Stimulated activated CD4-positive, alpha-beta T cell treated with anti-CD3 and anti-CD28 coated beads, Interleukin-2, amount 100 ng/mL, for 24 hours (primary cell): ENCODE measurements around the gene GLCE.
"Not testable (repeated sequence)": the region's sequence is repeated elsewhere in the genome, so short reads cannot be mapped to it uniquely, and the experiment has no call there.

Experiments
- DNase-seq, 2 donors: peaks; one replicate each; pipeline ENCODE4 v3.0.0-alpha.2; 2020

GLCE gene

DNA sequence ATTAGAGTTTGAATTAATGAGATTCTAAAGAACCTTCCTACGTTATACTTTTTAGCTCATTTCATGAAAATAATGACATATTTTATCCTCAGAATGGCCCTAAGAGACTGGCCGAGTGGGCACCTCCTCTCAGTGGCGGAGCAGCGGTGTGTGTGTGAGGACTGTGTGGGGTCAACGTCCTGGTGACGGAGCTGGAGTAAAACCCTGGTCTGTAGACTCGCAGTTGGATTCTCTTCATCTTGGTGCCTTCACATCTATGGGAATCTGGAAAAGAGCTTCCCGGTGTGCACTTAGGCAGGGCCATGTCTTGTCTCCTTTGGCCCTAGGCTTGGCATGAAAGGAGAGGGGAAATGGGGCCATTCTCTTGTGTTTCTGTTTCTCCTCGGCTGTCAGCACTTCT, 116.9 kb downstream of the GLCE start:
- DNase-seq = no peak

DNA sequence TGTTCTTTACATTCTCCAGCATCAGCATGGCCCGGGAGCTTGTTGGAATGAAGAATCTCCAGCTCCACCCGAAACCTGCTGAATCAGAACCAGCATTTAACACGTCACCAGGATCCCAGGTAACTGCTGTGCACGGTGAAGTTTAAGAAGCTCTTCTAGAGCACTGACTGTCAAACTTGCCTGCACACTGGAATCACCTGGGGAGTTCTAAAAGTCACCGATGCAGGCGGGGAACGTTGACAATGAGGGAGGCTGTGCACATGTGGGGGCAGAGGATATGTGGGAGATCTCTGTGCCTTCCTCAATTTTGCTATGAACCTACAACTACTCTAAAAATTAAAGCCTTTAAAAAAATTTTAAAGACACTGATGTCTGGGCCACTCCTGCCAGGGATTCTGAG, 119.2 kb downstream of the GLCE start:
- DNase-seq = no peak

DNA sequence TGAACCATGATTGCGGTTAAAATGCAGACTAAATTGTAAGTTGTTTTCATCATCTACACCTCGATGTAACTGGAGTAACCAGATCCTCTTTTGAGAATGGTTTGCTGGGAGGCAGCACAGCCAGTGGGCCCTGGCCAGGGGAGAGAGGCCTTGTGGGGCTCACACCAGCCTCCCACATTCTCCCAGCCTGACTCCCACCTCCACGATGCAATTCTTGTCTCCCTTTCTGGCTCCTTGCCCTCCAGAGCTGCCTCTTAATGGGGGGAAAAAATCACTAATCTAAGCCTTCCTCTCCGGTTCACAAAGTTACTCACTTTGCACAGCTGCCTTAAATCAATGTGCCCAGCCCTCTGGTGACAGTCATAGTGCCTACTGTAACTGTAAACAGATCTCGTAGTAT, 120.3 kb downstream of the GLCE start:
- no peak for DNase-seq

DNA sequence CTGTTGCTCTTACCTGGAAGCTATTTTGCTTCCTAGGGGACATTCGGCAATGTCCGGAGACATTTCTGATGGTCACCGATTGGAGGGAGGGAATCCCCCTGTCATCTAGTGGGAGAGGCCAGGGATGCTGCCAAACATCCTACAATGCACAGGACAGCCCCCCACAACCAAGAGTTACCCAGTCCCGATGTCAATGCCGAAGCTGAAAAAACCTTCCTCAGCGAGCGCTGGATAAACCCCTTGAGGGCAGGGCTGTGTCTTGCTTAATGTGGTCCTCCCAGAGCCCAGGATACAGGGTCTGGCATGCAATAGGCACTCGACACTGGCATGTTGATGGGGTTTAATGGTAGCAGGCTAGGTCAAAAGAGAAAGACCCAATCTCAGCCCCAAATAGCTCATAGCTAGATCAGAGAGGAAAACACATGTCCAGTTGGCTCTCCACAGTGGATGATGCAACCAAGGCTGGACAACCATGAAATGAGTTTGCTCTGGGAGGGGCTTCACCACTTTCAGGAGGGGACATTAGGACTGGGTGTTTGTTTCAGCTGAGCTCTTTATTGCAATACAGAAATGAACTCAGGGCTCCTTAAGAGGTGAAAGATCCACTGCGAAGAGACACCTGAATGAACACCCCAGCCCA, 121.8 kb downstream of the GLCE start:
- no peak for DNase-seq

DNA sequence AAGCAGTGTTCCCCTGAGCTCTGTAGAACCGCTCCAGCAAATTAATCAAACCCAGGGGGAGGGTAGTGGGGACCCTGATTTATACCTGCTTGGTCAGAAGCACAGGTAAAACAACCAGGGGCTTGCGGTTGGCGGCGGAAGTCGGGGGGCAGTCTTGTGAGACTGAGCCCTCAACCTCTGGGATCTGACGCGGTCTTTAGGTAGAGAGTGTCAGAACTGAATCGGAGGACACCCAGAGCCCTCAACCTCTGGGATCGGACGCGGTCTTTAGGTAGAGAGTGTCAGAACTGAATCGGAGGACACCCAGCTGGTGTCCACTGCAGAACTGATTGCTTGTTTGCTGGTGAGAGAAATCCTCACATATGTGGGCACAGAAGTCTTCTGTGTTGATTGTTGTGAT, 125.4 kb downstream of the GLCE start:
- no peak for DNase-seq

DNA sequence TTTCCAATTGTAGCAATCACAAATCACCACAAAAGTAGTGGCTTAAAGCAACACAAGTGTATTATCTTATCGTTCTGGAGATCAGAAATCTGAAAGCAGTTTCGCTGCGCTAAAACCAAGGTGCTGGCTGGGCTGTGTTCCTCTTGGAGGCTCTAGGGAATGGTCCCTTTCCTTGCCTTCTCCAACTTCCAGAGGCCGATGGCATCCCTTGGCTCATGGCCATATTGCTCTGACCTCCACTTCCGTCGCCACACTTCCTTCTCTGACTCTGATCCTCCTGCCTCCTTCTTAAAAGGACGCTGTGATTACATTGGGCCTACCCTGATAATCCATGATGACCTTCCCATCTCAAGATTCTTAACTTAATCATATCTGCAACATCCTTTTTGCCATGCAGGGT, 127.6 kb downstream of the GLCE start:
- no peak for DNase-seq

DNA sequence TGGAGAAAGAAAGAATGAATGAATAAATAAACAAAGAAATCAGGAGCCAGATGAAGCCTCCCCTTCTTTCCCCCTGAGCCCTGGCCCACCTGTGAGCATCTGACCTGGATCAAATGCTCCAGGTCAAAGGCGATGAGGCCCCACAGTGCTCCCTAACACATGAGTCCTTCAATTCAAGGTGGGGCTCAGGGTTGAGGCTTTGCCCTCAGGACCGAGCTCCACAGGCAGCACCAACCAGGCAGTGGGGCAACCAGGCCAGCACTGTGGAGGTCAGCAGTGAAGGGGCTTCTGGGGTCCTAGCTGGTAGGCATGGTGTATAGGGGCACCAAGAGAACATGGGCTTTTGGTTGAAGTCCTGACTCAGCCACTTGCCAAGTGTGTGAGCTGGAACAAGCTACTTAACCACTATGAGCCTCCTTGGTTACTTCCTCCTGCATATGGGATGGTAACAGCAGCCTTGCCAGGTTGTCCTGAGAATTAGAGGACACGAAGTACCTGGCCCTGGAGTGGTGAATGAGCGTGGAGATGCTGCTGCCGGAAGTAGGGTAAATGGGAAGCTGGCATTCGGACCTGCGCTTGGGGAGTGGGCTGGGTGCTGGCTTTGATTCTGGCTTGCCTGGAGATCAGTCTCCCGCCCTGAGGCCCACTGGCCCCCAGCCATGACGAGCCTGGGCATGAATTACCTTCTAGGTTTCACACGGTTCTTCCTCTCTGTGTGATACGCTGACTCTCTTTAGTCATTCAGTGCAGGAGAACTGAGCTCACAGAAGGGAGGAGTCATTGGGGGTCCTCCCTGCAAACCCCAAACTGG, 128.3 kb downstream of the GLCE start:
- DNase-seq = no peak

DNA sequence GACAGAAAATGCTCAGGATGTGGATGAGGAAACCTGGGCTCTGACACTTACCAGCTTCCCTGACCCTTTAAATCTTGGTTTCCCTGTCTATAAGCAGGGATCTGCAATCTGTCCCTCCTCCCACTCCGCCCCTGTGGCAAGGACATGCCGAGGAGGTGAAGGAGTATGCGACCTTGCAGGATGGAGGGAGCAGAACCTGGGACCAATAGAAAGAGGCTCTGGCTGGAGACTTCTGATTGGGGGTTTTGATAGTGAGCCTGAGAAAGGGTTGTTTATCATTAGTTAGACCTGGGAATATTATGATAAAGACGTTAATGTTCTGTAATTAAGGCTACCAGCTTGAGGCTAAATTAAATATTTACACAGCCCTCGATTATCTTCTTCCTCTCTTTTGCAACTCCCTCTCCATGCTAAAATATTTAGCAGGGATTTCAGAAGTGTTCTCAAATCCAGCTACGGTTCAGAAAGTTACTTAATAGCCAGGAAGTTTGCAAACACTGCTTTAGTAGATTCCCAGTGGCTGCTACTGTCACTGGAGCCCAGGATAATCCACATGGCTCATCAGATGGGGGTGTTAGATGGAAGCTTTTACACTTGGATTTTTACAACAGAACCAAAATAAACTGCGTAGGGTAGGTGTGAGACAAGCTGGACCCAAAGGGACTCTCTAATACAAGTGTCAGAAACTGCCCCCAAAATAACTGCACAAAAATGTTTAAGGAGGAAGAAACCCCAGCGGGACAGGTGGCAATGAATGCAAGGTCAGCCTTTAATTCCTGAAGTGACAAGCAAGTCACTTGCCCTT, 129.1 kb downstream of the GLCE start:
- no peak for DNase-seq

DNA sequence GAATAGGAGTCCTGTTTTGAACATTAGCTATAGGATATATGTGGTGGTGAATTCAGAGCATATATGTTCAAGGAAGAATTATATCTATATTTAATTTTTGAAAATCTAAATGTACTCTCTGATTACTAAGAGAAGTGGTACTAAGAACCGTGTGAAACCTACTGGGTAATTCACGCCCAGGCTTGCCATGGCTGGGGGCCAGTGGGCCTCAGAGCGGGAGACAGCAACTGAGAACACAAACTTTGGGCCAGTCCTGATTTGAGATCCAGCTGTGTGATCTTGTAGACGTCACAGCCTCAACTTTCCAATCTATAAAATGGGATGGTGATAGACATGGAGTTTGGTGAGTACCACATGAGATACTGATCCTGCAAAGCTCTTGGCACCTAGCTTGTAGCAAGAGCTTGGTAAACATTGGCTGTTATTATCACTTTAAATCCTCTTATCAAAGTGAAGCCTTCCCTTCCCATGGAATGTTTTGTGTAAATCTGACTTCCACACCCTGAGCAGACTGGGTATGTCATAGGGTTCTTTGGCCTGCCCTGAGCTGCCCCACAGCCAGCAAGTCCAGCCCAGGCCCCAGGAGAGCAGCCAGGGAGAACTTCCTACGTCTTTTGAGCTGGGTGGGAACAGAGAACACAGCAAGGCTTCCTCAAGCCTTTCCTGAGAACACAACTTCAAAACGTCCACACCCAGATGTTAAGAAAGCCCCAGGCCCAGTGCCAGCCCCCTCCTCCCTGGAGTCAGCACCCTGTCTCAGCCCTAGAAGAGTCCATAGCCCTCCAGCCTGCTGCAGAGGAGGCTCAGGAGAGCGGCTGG, 130.1 kb downstream of the GLCE start:
- DNase-seq = no peak

DNA sequence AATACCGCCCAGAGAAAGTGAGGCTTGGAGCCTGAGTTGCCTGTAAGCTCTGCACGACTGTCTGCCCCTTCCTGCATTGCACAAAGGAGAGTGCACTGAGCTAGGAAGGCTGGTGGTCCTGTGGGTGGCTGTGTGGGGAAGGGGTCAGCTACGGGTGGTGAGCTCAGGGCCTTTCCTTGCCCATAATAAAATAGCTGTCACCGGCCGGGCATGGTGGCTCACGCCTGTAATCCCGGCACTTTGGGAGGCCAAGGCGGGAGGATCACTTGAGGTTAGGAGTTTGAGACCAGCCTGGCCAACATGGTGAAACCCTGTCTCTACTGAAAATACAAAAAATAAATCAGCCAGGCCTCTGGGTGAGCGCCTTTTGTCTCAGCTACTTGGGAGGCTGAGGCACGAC, 131.2 kb downstream of the GLCE start:
- not testable (repeated sequence) for DNase-seq

DNA sequence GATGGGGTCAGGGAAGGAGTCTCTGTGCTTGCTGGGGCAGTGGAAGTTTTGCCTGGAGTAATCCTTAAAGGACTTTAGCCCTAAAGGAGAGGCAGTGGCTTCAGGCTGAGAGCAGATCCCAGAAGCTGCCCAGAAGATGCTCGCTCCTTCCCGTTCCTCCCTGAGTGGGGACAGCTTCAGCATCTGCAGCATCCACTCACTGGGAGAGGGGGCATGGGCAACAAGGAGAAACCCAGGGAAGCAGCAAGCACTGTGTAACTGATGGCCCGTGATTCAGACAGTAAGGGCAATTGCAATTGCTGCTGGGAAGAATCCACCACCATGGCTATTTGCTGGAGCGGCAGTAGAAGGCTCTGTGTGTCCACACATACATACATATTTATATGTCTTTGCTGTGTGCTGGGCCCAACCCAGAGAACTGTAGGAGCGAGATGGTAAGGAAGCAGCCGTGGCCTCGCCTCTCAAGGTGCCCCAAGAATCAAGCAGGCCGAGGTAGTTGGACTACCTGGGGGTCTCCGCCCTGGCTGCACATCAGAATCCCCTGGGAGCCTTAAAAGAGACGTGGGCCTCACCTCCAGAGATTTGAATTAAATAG, 132.5 kb downstream of the GLCE start:
- DNase-seq = no peak

DNA sequence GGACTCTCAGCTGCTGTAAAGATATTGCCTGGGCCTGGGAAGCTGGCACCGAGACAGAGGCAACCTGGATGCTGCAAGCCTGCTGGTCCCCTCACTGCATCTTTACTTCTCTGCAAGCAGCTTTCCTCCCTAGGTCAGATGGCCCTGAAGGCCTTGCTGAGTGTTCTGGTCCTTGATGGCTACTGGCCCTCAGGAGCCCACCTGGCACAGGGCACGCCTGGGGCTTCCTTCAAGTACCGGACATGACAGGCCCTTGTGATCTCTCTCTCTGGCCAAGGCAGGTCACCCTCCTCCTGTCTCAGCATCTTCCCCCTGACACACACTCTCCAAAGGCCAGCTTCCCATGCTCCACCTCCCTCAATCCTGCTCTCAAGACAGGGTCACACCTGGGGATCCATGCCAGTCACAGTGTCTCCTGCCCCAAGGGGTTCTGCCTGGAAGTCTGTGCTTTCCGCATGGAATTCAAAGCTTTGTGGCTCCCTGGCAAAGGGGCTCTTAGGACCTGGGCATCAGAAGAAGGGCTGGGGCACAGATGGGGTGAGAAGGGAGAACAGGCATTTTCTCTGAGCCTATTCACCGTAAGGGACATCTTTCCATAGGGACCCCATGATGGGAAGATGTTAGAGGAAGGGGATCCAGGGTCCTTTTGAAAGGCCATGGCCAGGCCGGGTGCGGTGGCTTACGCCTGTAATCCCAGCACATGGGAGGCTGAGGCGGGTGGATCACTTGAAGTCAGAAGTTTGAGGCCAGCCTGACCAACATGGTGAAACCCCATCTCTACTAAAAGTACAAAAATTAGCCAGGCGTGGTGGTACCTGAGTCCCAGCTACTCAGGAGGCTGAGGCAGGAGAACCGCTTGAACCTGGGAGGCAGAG, 133.5 kb downstream of the GLCE start:
- DNase-seq = no peak

DNA sequence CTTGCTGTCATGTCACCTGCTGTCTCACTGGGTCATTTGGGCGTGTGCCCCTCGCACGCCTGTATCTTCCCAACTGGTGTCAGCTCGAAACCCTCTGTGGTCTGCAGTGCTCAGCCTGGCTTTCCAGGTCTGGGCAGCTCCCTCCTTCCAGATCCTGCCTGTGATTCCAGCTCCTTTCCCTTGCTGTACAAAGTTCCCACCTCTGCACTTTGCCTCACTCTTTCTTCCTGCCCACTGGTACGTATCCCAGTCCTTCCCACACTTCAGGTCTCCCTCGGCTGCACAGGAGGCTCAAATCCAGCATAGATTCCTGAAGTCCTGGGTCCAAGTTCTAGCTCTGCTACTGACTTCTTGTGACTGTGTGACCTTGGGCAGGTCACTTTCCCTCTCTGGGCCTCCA, 136.2 kb downstream of the GLCE start:
- no peak for DNase-seq

DNA sequence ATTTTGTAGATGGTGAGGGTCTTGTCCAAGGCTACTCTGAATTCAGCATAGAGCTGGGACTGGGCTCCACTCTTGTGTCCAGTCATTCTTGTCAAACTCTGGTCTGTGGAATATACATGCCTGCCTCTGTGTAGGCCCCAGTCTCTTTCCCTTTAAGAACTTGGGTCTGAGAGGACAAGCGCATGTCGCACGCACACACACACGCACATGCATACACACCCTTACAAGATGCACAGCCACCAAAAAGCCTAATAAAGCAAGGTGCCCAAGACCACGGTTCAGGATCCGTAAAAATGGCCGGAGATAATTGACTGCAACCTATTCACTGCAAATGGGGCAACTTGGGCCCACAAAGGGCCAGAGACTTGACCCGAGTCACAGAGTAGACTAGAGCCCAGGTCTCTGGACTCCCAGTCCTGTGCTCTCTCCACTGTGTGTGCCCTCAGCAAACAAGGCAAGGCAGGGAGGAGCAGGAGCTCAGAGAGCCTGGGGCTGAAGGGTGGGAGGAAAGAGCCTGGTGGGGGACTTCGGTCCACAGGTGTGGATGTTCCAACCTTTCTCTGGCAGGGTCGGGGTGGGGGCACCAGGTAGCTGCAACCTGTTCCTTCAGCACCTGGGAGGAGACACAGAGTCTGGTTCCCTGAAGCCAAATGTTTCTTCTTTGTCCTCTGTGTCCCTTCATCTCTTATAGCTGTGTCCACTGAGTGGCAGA, 137.4 kb downstream of the GLCE start:
- DNase-seq = no peak

DNA sequence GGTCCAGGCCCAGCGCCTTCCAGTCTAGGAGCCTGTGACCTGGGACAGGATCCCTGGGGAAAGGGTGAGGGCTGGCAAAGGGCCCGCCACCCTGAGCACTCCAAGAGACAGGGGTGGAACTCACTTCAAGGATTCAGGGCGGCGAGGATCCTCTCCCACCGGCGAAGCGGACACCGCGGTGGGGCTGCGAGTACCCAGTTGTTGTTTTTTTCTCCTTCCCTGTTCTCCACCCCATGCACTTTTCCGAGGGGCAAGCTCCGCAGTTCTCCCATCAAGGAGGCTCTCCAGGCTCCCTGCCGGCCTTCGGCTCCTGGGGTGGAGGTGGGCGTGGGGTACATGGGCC, 137.9 kb downstream of the GLCE start:
- no peak for DNase-seq

DNA sequence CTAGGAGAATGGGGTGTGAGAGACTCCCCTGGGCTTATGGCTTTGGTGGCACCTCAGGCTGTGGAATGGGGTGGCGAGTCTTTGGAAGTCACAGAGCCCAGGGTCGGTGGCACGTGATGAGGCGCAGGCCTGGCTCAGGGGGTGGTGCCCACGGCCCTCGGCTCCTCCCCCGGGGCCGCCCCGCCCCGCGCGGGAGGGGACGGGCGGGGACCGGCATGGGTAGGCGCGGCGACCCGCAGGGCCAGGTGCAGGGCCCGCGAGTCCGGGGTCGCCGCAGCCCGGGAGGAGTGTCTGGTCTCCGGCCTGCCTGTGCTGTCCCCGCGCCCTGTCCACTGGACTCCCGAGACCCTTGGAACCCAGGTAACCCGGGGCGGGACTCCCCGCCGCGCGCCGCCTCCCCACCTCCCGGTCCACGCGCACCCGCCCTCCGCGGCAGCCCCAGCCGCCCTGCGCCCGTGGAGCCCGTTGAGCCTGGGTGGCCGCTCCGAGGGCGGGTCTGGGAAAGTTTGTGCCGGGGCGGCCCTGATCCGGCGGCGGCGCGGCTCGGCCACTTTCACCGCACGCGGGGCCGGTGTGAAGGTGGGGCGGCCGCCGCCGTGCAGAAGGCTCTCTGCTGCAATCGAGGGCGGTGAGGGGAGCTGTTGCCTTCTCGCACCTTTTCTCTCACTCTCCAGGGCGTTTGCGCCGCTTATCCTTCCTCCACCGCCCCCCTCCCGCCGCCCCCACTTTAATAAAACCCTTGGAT, 138.4 kb downstream of the GLCE start, which contains the start of gene PAQR5:
PAQR5 (plus strand) TSS at position 216 of the 745 bp plus-strand sequence. CDS start 61,169 bp downstream, outside the sequence.
- peak in 1 of 2 donors; percentile 44 for DNase-seq

DNA sequence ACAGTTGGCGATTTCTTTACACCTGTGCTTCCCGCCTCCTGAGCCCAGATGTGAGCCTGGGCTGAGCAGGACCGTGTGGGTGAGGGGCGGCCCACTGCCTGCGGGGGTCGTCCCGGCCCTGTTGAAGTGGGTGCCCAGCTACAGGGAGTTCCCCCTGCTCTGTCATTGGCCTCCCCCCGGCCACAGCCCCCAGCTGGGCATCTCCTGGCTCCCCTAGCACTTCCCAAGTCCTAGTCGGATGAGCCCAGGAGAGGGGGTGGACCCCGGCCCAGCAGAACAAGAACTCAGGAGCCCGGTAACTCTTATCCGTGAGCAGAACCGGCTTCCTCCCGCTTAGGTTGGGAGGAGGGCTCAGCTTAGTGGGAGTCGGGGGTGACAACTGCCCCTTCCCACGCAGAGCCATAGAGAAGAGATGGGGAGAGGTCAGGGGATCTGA, 139.0 kb downstream of the GLCE start:
- no peak for DNase-seq

DNA sequence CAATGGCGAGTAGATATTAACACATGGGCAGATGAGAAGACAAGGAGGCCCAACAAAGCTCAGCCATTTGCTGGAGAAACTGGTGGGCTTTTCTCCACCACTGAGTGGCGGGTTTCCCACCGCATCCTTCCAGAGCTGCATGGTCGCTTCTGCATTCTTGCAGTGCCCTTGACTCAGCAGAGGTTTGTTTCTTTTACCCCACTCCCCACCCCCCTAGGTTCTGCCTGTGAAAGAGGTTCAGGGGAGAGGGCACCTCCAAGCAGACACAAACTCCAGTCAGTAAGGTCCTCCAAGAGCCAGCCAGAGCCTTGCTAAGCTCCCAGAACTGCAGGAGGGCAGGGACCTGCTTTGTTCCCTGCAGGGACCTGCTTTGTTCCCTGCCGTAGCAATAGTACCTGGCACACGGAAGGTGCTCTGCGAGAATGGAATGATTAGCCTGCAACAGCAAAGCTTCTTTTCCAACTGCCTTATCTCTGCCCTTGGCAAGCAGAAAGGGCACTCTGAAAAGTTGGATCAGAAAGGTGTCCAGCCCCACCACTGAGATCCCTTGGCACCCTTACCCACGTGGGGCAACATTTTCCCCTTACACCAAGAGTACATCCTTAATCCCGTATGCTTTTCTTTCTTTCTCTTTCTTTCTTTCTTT, 139.6 kb downstream of the GLCE start:
- DNase-seq = no peak

DNA sequence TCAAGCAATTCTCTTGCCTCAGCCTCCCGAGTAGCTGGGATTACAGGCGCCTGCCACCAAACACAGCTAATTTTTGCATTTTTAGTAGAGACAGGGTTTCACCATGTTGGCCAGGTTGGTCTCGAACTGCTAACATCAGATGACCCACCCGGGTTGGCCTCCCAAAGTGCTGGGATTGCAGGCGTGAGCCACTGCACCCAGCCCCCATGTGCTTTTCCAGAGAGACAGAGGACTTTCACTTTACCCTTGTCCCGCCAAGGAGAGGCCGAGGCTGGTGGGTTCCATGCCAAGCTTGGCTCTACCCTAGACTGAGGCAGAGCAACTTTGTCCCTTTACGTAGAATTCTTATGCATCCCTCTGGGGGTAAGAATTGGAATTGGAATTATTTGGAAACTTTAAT, 140.7 kb downstream of the GLCE start:
- not testable (repeated sequence) for DNase-seq
